Measurements from ENCODE around the gene STYX. TPM values are rescaled to one million over a fixed set of nuclear protein-coding genes. Genes with fewer than 3 reads are reported as not detected.

The STYX gene, protein sequence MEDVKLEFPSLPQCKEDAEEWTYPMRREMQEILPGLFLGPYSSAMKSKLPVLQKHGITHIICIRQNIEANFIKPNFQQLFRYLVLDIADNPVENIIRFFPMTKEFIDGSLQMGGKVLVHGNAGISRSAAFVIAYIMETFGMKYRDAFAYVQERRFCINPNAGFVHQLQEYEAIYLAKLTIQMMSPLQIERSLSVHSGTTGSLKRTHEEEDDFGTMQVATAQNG
- 8.0 and 10.4 TPM in 2 replicates for total RNA-seq

DNA sequence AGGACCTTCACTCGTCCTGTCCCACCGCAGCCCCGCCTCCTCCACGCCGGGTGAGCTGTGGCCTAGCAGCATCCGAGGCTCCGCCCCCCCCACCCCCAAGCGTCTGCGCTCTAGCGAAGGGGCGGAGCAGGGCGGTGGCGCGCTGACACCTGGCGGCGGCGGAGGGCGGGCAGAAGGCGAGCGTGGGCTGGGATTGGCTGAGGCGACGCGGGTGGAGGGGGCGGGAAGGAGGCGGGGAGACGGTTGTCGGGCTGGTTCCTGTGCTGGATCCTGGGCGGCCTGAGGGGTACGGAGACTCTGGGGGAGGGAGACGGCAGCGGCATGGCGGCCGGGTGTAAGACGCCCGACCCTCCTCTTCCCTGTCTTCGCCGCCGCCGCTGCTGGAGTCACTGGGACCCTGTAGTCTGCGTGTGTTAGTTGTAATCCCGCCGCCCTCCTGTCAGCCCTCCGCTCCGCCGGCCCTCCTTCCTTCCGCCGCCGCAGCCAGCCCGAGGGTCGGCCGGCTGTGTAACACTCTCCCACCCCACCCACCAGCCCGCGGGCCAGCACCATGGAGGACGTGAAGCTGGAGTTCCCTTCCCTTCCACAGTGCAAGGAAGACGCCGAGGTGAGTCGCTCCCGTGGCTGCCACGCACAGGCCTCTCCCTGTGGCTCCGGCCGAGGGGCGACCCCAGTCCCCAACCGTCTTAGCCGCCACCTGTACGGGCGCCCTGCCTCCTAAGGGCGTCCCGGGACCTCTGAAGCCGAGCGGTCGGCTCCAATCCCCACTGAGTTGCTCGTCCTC is at the start of gene STYX:
TSS of gene STYX (plus strand) at position 242 of the 784 bp plus-strand sequence. CDS start at position 551, 309 bp downstream.

DNA sequence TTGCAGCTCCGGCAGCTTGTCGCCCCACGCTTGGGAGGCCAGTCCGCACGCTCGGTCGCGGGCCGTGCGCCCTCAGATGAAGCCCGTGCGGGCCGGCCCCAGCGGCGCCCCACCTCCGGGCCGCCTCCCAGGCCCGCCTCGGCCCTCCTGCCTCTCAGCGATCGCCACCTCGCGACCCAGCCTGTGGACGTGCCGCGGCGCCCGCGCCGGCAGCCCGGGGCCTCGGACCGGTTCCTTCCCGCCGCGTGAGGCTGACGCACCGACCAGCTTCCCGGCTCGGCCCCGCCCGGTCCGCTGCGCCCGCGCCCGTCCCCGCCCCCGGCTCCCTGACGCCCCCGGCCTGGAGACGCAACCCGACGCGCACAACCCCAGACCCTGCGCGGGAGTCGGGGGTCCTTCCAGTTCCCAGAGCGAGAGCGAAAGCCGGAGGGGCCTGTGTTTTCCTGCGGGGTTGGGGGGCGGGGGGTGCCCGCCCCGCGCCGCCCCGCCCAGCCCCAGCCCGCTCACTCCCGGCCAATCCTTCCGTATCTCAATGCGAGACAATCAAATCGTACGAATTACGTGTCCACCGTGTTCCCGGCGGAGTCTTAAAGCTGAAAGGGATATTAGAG is 34.4 kb upstream of the STYX start, which contains the start of gene ERO1A:
TSS of gene ERO1A (minus strand) at position 78 of the 611 bp plus-strand sequence. CDS start at position 1, 77 bp downstream.

DNA sequence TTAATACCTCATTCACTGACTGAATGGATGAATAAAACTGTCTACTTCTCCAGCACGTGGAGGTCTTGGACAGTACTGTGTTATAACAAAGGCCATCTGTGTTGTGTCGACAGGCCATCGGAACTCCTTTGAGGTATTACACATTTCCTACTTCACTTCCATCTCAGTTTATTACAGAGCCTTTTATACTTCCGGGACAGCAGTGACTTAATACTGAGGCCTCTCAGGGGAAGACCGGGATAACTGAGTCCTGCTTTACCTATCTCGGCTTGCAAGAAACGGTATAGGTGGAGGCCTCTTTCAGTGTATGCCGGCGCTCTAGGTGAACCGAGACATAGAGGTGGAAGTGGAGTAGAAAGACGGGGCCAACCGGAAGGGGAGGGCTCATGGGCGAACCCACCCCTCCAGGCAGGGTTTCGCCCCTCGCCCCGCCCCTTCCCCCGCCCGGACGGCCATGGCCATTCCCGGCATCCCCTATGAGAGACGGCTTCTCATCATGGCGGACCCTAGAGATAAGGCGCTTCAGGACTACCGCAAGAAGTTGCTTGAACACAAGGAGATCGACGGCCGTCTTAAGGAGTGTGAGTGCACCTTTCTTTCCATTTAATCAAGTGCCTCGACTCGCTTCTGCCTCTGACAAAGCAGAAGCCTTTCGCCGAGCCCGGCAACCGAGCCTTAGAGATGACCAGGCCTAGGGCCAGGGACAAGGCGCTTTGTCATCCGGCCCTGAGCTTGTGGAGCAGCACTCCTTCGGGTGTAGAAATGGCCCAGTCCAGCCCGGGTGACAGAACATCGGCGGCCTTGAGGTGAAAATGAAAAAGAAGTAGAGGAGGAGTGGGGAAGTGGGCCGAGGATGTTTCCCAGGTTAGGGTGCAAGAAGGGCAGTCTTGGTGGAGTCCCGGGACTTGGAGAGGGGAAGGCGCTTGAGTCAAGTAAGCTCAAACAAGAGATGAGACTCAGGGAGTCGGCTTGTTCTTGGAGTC is 23.0 kb upstream of the STYX start, which contains the start of gene PSMC6:
TSS of gene PSMC6 (plus strand) at position 477 of the 983 bp plus-strand sequence. CDS start at position 497, 20 bp downstream.

DNA sequence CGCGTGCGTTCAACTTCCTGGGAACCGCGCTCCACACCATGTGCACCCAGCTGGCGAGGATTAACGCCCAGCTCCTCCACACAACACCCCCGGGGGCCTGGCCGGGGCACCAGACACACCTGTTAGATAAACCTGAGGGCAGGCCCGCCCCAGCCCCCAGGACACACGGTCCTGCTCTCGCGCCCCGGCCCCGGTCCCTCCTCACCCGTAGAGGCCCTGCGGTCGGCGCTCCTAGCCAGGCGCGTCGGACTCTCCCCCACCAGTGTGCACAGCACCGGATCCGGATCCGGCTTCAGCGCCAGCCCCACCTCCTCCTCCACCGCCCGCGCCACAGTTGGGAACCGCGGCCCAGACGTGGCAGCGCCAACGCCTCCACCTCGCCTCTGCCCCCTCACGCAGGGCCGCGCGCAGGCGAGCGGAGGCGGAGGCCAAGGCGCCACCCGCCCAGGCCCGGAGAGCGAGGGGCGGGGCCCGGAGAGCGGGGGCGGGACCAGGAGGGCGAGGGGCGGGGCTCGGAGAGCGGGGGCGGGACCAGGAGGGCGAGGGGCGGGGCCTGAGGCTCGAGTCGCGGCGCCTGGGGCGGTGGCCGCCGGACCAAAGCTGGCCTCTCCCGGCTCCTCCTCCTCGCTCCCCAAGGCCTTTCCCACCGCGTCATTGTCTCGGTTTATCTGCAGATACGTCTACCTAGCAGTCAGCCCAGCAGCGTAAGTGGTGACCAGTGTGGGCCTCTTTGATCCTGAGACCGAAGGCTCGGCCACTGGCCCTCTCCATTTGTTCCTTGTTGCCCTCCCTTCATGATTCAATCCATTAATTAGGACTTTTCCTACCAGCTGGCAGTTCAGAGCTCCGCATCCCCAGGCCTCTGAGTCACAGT is 61.5 kb downstream of the STYX start, which contains the start of gene GNPNAT1:
TSS of gene GNPNAT1 (minus strand) at position 385 of the 874 bp plus-strand sequence. CDS start 6,957 bp downstream, outside the sequence.

Other genes with a start within 250 kb of the STYX start
- 3.1 and 3.5 TPM in 2 replicates for gene TXNDC16, start 177.7 kb upstream of the STYX start, total RNA-seq
- 0.59 and 0.67 TPM in 2 replicates for gene GPR137C, start 177.3 kb upstream of the STYX start, total RNA-seq
- 48.3 and 54.3 TPM in 2 replicates for gene ERO1A, start 34.6 kb upstream of the STYX start, total RNA-seq
- gene PSMC6, start 23.0 kb upstream of the STYX start, total RNA-seq = 94.5 and 116 TPM in 2 replicates
- gene GNPNAT1, start 61.4 kb downstream of the STYX start, total RNA-seq = 33.1 and 41.7 TPM in 2 replicates
- 71.2 and 74.8 TPM in 2 replicates for gene FERMT2, start 220.9 kb downstream of the STYX start, total RNA-seq

Data from bronchus fibroblast of lung (primary cell).